Prostate gland (tissue), 2 donors: ENCODE measurements around the gene PCBP4.

Source experiments
- CTCF ChIP-seq, 4 experiments: fragments of 200-600 bp in 2 of 4; fragments of 450-650 bp in 2 of 4; sonication (generic) in 2 of 4; IDR thresholded peaks; 1 replicate in 3 of 4; 2 replicates in 1 of 4; pipeline ENCODE4 v1.5.1; 2016 to 2019; ENCODE audit warnings: antibody characterized with exemption in 4 of 4, mild to moderate bottlenecking in 2 of 4, moderate library complexity in 2 of 4
- POLR2A ChIP-seq: fragments of 450-650 bp; IDR thresholded peaks from one replicate; pipeline ENCODE4 v1.6.1; 2016; ENCODE audit warnings: antibody characterized with exemption, mild to moderate bottlenecking
- POLR2AphosphoS5 ChIP-seq: sonication (generic); formaldehyde crosslinking; IDR thresholded peaks from one replicate; pipeline ENCODE4 v1.6.1; 2017; ENCODE audit warnings: antibody characterized with exemption

- TF ChIP-seq CTCF (IDR thresholded peaks at IDR 0.05) = no peak
- TF ChIP-seq POLR2AphosphoS5 = no peak
- no peak for TF ChIP-seq POLR2A
These were observed 17.0 kb upstream of the PCBP4 start for GRCh38 chr3:51984269-51984647.
